NK-92 (cell line): Measurements from ENCODE around the gene TNS4.
"Not testable (repeated sequence)": the region's sequence is repeated elsewhere in the genome, so short reads cannot be mapped to it uniquely, and the experiment has no call there.

Experiments used
- DNase-seq: peaks from one replicate; lab custom pipeline; 2025; ENCODE audit not compliant: unreplicated experiment; lab: John Stamatoyannopoulos, UW

Gene TNS4, protein sequence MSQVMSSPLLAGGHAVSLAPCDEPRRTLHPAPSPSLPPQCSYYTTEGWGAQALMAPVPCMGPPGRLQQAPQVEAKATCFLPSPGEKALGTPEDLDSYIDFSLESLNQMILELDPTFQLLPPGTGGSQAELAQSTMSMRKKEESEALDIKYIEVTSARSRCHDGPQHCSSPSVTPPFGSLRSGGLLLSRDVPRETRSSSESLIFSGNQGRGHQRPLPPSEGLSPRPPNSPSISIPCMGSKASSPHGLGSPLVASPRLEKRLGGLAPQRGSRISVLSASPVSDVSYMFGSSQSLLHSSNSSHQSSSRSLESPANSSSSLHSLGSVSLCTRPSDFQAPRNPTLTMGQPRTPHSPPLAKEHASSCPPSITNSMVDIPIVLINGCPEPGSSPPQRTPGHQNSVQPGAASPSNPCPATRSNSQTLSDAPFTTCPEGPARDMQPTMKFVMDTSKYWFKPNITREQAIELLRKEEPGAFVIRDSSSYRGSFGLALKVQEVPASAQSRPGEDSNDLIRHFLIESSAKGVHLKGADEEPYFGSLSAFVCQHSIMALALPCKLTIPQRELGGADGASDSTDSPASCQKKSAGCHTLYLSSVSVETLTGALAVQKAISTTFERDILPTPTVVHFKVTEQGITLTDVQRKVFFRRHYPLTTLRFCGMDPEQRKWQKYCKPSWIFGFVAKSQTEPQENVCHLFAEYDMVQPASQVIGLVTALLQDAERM

DNA sequence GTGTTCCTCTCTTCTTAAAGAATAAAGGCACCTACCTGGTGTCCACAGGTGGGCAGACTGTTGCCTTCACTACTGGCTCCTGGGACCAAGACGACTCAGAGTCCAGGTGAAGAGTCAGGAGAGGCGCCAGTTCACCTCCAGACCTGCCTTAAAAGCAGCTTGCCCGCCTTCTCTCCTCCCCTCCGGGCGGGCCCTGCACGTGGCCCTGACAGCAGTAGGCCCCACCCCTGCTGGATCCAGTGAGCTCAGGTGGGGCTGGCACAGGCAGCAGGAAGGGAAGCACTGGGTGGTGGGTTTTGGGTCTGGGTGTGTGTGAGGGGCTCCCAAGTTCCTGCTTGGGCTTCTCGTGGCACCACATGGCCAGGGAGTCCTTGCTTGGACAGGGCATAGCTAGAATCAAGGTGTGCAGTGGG, at the start of gene TNS4:
TNS4 (minus strand) TSS at position 125 of the 413 bp plus-strand sequence. CDS start 5,198 bp downstream, outside the sequence.
- no peak for DNase-seq

DNA sequence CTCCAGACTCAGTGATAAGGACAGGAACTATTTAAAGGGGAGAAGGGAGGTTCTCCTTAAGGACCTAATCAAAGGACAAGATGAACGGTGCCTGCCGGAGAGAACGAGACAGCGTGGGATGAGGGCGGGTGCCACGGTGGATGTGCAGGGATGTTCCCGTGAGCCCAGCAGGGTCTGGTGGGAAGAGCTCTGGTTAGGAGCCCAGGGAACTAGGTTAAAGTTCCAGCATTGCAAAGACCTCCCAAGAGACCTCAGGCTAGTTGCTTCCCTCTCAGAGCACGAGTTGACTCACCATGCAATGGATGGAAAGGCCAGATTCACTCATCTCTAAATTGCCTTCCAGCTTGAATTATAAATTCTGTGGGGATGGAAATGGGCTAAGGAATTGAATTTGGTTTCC, 49.2 kb upstream of the TNS4 start:
- DNase-seq, result no peak

DNA sequence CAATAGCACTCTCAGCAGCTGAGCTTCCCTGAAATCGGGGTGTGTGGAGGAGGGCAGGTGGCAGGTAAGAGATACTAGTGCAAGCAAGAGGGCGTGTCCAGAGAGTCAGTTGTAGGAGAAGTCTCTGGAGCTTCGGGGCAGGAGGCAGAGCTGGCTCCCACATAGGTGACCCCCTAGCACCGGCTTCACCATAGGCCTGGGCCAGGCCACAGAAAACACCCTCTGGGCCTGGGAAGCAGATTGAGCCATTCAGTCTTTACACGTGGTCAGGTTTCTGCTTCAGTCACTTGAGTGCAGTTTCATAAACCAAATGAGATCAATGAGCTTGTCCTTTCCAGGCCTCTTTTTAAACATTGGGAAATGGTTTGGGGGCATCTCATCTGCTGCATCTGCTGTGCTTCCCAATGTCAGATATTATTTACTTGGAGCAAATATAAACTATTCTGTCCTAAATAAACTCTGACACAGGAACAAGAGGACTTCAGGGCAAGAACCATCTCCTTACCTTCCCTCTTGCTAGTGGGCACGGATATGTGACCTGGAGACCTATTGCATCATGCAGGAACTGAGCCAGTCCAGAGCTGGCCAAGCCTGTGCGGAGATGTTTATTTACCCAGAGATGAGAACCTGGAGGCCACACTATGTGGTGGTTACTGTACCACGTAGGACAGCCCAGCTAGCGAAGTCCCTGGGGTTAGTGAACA, 47.7 kb upstream of the TNS4 start:
- DNase-seq, result no peak

DNA sequence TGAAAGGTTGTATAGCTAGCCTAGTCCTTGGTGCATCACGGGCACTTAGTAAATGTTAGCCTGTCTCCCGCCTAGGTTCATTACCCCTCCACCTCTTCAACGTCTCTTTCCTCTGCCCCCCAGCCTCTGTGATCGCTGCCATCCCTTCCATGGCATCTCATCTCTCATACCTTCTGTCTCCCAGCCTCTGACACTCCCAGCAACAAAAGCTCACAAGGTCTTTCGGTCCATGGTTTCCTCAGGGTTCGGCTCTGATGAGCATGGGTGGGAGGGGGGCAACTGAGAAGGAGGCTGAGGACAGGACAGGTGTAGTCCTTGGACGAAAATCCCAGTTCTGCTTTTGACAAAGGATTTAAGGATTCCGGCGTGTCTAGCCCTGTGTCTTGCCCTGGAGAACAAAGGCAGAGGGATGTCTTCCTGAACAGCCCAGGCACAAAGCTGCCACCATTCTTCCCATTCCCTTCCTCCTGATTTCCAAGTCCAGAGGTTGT, 47.1 kb upstream of the TNS4 start:
- DNase-seq, result no peak

DNA sequence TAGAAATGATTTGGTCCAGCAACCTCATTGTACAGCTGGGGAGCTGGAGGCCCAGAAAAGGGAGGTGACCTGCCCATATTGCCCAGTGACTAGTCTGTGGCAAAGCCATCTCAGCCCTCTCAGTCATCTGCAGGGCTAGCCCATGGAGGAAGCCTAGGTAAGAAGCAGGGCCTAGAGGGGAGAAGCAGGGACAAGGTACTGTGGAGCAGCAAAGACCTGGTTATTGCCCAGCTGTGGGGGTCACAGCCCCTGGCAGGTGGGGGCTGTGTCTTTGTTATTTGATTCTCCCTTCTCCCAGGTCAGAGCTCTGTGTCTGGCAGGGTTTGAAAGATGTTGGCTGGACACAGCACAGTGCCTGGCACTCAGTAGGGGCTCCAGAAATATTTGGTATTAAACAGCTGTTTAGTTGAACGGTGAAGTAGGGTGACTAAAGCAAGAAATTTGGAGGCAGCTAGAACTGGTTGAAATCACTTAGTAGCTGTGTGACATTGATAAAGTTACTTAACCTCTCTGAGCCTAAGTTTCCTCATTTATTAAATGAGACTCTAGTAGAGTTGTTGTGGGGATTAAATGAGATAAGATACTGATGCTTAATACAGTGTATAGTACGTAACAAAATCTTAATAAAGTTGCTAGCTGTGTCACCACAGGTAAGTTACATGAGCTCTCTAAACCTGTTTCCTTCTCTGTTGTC, 46.5 kb upstream of the TNS4 start:
- no peak for DNase-seq

DNA sequence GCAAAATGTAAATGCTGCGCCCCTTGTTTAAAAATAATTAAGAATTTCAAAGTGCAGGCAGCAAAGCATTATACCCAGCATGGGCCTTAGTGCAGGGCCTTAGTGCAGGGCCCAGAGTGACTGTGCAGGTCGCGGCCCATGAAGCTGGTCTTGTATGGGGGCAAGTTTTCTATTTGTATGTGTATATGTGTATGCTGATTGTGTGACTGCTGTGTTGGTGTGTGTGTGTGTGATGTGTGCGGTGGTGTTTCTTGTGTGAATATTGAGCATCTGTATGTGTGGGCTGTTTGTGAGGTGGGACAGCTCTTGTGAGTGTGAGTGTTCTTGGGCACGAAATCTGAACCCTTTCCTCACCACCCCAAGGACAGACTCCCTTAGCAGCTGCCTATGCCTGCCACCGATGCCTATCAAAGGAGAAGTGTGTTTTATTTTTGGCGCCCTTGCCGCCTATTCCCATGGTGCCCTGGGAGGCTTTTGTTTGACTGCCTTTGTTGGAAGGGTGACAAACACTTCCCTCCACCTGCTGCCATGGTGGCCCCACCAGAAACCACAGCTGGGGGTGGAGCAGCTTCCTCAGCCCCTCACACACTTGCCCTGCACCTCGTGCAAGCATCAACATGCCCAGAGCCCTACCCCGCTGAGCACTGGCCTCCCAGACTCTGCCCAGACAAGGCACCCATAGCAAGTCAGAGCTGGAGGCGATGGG, 45.8 kb upstream of the TNS4 start:
- no peak for DNase-seq

DNA sequence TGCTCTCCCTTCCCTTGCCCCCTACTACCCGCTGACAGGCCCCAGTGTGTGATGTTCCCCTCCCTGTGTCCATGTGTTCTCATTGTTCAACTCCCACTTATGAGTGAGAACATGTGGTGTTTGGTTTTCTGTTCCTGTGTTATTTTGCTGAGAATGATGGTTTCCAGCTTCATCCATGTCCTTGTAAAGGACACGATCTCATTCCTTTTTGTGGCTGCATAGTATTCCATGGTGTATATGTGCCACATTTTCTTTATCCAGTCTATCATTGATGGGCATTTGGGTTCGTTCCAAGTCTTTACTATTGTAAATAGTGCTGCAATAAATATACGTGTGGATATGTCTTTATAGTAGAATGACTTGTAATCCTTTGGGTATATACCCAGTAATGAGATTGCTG, 45.1 kb upstream of the TNS4 start:
- DNase-seq, result not testable (repeated sequence)

DNA sequence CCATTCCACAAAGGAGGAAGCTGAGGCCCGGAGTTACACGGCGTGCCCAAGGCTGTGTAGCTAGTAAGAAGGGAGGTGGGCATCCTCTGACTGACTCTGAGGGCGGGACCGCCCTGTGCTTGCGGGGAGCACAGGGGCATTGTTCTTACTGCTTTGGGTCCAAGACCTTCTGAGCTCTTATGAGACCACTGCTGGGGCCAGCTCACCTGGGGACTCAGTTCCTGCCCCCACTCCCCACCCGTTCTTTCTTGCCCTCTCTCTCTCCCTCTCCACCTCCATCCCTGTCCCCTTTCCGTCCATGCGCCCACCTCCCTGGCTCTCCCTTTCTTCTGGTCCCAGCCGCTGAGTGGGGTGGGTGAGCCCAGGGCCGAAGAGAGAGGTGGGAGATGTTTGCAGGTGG, 44.2 kb upstream of the TNS4 start:
- DNase-seq, result no peak

DNA sequence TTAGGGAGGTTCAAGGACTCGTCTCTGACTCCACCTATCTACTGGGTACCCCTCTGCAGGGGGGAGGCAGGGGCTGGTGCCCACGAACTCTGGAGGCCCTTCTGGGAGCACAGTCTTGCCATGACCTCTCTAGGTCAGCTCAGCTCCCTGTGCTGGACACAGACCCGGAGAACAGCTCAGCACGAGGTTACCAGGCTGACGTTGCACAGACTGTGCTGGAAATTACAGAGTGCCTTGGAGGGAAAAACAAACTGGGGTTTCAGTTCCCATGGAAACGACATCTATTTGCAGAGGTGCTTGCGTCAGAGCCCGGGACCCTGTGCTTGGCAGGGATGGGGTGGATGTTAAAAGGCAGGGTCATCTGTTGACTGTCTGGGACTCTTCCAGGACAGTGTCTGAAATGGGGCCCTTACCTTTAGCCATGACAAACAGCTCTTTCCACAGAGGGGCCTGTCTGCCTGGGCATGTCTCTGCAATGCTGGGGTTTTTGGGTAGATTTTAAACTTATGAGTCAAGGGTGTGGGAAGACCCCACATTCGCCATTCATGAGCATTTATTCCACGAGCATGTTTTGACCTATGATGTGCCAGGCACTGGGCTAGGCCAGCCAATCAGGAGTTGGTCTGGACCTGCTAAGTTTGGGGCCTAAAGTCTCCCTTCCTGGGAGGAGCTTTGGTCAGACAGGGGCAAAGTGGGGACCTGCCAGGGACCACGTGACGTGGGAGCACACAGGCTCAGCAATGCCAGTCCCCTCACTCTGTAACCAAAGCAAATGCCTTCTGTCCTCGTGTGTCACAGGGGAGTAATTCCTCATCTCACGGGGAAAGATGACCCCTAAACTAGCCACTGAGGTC, 41.4 kb upstream of the TNS4 start:
- DNase-seq, result no peak

DNA sequence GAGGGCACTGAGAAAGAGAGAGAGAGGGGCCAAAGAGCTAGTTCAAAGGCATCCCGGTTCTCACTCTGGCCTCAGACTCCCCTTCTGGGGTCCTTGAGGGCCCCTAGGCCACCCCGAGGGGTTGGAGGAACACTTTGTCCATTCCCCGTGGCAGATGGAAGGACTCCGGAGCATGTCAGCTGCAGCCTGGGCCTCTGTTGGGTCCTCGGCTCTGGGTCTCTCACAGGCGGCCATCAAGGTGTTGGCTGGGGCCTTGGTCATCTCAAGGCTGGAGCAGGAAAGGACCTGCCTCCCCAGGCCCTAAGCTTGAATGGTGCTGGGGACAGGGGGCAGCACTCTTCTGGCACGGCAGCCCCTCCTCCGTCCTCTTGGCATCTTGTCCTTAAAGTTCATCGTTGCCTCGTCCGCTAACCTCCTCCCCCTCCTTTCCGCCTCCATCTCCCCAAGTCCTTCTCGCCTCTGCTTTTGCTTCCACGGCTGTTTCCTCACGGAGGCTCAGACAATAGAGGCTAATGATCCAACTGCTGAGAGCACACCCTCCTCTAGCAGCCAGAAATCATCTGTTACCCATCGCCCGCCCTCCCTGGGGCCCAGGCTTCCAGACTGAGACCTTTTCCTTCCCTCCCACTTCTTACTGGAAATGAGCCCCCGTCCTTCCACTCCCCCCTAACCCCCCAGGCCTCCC, 40.6 kb upstream of the TNS4 start:
- no peak for DNase-seq

DNA sequence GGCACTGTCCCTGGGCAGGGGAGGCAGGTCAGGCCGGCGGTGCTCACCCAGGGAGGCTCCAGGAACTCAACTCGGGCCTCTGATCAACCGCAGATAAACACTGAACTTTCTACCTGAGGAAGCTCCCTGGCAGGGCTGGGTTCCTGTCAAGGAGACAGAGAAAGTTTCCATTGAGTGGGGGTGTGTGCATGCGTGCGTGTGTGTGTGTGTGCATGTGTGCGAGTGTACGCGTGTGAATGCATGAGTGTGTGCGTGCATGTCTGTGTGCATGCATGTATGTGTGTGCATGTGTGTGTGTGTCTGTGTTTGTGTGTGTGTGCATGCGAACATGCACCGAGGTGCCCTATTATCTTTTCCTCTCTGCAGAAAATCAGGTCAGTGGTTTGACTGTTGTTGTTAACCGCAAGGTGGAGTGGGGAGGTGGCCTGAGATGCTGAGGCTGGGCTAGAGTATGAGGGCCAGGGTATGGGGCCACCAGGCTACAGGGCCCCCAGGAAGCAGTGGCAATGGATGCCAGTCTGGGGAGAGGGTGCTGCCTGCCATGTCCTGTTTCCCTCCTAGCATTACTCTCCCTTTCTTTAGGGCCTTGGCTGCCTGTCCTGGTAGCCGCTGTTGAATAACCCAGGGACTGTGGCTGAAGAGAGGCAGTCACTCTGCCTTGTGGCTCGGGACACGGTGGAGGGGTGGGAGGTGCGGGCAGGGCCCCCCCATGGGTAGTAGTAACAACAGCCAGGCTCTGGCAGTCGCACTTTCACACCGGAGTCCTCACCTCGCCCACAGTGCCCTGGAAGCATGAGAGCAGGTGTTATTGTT, 39.8 kb upstream of the TNS4 start:
- no peak for DNase-seq

DNA sequence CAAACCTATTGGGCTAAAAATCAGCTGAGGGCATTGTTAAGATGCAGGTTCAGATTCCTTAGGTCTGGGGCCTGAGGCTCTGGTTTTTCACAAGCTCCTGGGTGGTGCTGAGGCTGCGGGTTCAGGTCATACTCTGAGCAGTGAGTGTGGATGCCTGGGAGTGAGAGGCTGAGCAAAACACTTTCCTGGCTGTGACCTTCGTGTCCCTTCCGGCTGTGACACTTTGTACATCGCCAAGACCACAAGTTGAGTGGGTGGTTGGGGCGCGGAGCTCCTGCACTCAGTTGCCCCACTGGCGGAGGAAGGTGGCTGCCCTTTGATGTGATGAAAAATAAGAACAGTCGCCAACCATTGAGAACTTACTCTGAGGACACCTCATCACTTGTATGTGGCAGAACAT, 39.0 kb upstream of the TNS4 start:
- no peak for DNase-seq

DNA sequence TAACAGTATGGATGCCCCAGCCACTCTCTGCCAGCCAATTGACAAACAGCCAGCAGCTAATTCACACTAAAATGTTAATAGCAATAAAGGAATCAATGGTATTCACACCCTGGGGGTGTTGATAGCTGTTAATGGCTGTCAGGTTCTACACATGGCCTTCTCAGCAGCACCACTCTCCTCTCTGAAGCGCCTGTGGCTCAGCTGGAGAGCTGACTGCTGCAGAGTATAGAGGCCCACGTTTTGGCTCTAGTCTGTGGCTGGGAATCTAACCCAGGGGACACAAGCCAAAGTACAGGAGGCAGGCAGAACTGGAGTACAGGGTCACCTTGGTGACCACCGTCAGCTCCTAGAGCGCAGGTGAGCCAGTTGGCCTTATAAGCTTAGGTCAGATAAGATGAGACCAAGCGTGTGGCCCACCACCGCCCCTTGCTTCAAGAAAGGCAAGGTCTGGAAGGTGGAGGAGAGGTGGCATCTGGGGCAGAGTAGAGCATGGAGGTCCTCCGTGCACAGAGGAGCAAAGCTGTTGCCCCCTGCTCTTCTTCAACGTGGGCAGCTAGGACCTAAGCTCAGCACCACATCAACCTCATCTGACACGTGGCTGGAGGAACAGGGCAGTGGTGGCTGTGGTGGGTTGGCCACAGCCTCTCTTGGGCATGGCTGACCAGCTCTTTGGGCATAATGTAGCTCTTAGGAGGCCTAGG, 38.4 kb upstream of the TNS4 start:
- DNase-seq, result no peak

DNA sequence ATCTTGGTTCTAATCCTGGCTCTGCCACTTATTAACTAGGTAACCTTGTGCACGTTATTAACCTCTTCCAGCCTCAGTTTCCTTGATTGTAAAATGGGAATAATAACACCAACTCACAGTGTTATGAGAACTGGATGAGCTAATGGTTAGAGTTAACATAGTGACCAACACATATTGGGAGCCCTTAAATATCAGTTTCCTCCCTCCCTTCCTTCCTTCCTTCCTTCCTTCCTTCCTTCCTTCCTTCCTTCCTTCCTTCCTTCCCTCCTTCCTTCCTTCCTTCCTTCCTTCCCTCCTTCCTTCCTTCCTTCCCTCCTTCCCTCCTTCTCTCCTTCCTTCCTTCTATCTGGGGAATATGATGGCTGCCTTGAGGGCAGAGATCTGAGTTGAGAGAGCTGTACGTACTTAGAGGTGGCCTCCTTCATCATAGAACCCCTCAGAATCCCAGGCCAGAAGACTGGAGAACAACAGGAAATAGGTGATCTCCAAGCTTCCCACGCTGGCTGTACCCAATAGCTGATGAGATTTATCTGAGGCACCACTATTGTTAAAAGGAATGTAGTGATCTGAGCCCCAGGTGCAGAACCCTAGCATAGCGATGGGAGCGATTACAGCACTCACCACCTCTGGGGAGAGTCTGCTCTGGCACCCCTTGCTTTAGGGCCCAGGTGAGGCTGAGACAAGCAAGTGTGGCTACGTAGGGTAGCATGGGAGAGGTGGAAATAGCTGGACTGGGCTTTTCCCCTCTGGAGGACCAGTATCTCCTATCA, 37.7 kb upstream of the TNS4 start:
- DNase-seq, result no peak

DNA sequence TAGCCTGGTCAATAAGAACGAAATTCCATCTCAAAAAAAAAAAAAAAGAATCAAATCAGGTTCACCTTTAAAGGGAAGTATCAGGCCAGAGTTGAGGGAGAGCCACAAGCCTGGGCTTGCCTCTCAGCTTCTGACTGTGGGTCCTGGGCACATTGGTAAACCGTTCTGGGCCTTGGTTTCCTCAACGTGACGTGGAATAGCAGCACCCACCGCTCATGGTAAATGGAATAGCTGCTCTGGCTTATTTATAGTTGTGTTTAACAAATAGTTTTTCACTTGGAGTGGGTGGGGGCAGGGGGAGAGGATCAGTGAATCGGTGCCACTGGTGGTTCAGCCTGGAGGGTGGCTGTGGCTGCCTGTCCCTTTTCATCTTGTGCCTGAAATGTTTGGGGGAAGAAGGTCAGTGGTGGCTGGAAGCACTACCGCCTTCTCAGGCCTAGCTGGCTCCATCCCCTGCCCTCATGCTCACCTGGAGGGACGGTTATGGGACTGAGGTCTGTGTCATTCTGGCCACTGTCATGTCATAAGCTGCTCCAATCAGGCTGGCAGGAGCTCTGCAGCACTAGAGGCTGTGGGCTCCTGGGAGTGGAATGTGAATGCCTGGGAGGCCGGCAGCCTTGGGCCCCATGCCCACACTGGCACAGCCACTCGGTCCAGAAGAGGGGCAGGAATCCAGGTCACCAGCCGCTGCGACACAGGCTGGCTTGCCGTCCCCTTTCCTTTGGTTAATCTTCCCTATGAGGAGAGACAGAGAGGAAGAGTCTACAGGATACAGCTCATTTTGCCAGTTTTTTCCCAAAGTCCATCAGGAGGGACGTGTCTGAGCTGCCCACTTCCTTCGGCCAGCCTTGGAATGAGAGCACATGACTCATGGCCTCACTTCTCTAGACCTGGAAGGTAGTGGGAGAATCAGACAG, 36.9 kb upstream of the TNS4 start:
- DNase-seq, result no peak
